Ishikawa (cell line): ENCODE data around the gene C22orf23.

Experiments used
- CEBPB ChIP-seq: IDR thresholded peaks from 2 replicates; pipeline ENCODE4 v1.6.1; 2012
- CREB1 ChIP-seq: IDR thresholded peaks from 2 replicates; pipeline ENCODE4 v1.6.1; 2012; ENCODE audit warnings: low read depth
- EP300 ChIP-seq: IDR thresholded peaks from 2 replicates; pipeline ENCODE4 v1.6.1; 2012; ENCODE audit warnings: borderline replicate concordance
- FOXM1 ChIP-seq: IDR thresholded peaks from 2 replicates; pipeline ENCODE4 v1.6.1; 2012; ENCODE audit warnings: low read depth, borderline replicate concordance
- NFIC ChIP-seq: IDR thresholded peaks from 2 replicates; pipeline ENCODE4 v1.6.1; 2012
- RAD21 ChIP-seq: IDR thresholded peaks from 2 replicates; pipeline ENCODE4 v1.6.1; 2012; ENCODE audit warnings: low read depth
- TAF1 ChIP-seq: IDR thresholded peaks from 2 replicates; pipeline ENCODE4 v1.6.1; 2012; ENCODE audit warnings: low read depth, mild to moderate bottlenecking
- TCF12 ChIP-seq: IDR thresholded peaks from 2 replicates; pipeline ENCODE4 v1.6.1; 2012; ENCODE audit warnings: low read depth
- TEAD4 ChIP-seq: IDR thresholded peaks from 2 replicates; pipeline ENCODE4 v1.6.1; 2012
- USF1 ChIP-seq: IDR thresholded peaks from 2 replicates; pipeline ENCODE4 v1.6.1; 2012
- YY1 ChIP-seq: IDR thresholded peaks from 2 replicates; pipeline ENCODE4 v1.6.1; 2012; ENCODE audit warnings: low read depth
- TF ChIP-seq, protein P1 (sequence below): IDR thresholded peaks from 2 replicates; pipeline ENCODE4 v1.6.1; 2012
- TF ChIP-seq, protein P2 (sequence below): IDR thresholded peaks from 2 replicates; pipeline ENCODE4 v1.6.1; 2012; ENCODE audit warnings: low read depth, mild to moderate bottlenecking

DNA sequence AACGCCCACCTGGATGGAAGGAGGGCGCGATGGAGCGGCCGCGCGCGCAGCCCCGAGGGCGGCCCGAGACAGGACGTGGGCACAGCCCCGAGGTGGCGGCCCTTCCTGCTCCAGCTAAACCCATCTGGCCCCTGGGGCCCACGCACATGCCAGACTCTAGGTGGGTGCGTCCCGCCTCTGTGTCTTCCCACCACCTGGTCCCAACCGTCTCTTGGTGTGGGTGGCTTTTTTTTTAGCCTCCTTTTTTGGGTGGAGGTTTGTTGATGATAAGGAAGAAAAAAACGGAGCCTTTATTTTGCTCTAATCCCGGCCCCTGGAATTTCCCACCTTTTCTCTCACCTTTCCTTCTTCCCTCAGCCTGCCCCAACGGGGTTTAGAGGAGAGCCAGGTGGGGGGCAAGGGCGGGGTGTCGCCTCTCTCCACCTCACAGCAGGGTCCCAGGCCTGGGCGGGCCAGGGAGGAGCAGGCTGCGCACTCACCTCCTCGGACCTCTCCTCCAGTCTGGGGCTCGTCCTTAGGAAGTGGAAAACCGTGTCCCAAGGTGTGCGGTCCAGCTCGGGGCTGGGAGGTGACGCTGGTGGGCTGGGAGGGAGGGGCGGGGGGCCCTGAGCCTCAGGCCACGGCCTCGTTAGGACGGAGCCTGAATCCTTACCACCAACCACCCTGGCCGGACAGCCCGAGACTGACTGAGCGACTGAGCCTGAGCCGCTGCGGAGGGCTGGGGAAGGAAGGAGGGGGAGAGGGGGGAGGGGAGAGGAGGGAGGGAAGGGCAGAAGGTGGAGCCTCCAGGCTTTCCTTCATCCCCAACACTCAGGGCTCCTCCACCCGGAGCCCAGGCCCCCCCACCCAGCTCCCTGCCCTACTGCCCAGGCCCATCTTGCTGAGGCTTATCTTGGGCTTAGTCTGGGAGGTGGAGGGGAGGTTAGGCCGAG is 30.7 kb upstream of the C22orf23 start, which contains the start of gene SOX10:
- TF ChIP-seq TCF12 (no peak), TEAD4 (no peak), TAF1 (no peak), CEBPB (no peak), FOXM1 (no peak), YY1 (no peak), CREB1 (no peak), EP300 (no peak), NFIC (no peak), USF1 (no peak), RAD21 (no peak)
- TF ChIP-seq, protein P1, sequence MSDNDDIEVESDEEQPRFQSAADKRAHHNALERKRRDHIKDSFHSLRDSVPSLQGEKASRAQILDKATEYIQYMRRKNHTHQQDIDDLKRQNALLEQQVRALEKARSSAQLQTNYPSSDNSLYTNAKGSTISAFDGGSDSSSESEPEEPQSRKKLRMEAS = no peak
- TF ChIP-seq, protein P2, sequence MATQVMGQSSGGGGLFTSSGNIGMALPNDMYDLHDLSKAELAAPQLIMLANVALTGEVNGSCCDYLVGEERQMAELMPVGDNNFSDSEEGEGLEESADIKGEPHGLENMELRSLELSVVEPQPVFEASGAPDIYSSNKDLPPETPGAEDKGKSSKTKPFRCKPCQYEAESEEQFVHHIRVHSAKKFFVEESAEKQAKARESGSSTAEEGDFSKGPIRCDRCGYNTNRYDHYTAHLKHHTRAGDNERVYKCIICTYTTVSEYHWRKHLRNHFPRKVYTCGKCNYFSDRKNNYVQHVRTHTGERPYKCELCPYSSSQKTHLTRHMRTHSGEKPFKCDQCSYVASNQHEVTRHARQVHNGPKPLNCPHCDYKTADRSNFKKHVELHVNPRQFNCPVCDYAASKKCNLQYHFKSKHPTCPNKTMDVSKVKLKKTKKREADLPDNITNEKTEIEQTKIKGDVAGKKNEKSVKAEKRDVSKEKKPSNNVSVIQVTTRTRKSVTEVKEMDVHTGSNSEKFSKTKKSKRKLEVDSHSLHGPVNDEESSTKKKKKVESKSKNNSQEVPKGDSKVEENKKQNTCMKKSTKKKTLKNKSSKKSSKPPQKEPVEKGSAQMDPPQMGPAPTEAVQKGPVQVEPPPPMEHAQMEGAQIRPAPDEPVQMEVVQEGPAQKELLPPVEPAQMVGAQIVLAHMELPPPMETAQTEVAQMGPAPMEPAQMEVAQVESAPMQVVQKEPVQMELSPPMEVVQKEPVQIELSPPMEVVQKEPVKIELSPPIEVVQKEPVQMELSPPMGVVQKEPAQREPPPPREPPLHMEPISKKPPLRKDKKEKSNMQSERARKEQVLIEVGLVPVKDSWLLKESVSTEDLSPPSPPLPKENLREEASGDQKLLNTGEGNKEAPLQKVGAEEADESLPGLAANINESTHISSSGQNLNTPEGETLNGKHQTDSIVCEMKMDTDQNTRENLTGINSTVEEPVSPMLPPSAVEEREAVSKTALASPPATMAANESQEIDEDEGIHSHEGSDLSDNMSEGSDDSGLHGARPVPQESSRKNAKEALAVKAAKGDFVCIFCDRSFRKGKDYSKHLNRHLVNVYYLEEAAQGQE = no peak
